ENCODE measurements around the gene SLC22A12.

DNA sequence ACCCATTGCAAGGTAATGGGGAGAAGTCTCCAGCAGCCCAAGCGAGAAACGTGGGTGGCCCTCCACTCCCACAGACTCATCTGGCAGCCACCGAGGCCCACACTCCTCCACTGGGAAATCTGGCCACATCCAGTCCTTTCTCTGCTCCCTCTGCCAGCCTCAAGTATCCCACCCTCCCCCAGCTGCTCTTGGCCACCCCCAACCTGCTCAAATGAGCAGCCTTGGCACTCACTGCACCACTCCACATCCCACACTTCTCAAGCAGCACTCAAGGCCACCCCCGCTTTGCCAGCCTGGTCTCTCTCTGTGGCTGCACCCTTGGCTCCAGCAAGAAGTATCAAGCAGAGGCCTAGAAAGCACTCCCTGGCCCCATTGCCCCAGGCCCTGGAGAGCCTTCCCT lies 28.2 kb downstream of the SLC22A12 start:
- TF ChIP-seq, protein P1, sequence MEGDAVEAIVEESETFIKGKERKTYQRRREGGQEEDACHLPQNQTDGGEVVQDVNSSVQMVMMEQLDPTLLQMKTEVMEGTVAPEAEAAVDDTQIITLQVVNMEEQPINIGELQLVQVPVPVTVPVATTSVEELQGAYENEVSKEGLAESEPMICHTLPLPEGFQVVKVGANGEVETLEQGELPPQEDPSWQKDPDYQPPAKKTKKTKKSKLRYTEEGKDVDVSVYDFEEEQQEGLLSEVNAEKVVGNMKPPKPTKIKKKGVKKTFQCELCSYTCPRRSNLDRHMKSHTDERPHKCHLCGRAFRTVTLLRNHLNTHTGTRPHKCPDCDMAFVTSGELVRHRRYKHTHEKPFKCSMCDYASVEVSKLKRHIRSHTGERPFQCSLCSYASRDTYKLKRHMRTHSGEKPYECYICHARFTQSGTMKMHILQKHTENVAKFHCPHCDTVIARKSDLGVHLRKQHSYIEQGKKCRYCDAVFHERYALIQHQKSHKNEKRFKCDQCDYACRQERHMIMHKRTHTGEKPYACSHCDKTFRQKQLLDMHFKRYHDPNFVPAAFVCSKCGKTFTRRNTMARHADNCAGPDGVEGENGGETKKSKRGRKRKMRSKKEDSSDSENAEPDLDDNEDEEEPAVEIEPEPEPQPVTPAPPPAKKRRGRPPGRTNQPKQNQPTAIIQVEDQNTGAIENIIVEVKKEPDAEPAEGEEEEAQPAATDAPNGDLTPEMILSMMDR (IDR thresholded peaks at IDR 0.05; ENCODE audit: insufficient read depth, low read depth, low read length): no peak
- TF ChIP-seq EZH2 (IDR thresholded peaks at IDR 0.05; ENCODE audit: insufficient read depth, low read length): no peak
